Tibial nerve (tissue), 4 donors: ENCODE measurements around the gene MUC13. TPM values are rescaled to one million over a fixed set of nuclear protein-coding genes. Genes with fewer than 3 reads are reported as not detected.

Source experiments
- DNase-seq, 2 donors: peaks; one replicate each; pipeline ENCODE4 v3.0.0-alpha.2; 2019; ENCODE audit warnings: low spot score in 2 of 2
- H3K27ac ChIP-seq, 4 donors: fragments of 200-600 bp; sonication (generic) in 3 of 4; one replicate each; pipeline ENCODE4 v1.5.1; 2017 to 2019; ENCODE audit warnings: mild to moderate bottlenecking in 1 of 4
- H3K27me3 ChIP-seq, 2 donors: fragments of 200-600 bp; sonication (generic) in 1 of 2; one replicate each; pipeline versions ENCODE4 v1.5.1 to v1.6.0; 2017 to 2019
- H3K36me3 ChIP-seq, 3 donors: fragments of 200-600 bp; sonication (generic); one replicate each; pipeline ENCODE4 v1.5.1; 2018 to 2019
- H3K4me1 ChIP-seq, 4 donors: fragments of 200-600 bp; sonication (generic) in 3 of 4; one replicate each; pipeline ENCODE4 v1.5.1; 2017 to 2019
- H3K4me3 ChIP-seq, 4 donors: fragments of 200-600 bp; sonication (generic) in 3 of 4; one replicate each; pipeline ENCODE4 v1.5.1; 2017 to 2019; ENCODE audit warnings: mild to moderate bottlenecking in 1 of 4, moderate library complexity in 1 of 4
- H3K9me3 ChIP-seq, 4 donors: fragments of 200-600 bp; sonication (generic) in 3 of 4; one replicate each; pipeline ENCODE4 v1.5.1; 2017 to 2019
- EP300 ChIP-seq, 2 donors: sonication (generic); formaldehyde crosslinking; IDR thresholded peaks; one replicate each; pipeline ENCODE4 v1.6.1; 2017; ENCODE audit warnings: antibody characterized with exemption in 2 of 2, mild to moderate bottlenecking in 1 of 2
- POLR2A ChIP-seq, 2 donors: fragments of 450-650 bp; IDR thresholded peaks; one replicate each; pipeline ENCODE4 v1.6.1; 2017; ENCODE audit warnings: antibody characterized with exemption in 2 of 2, mild to moderate bottlenecking in 2 of 2, moderate library complexity in 2 of 2
- WGBS, 2 donors: methylation state at CpG; one replicate each; pipeline ENCODE4 v1.1.5; 2018; 5-methylcytosine and 5-hydroxymethylcytosine counted together
- total RNA-seq, 4 donors: library from RNA; depleted of rRNA; stranded (reverse); fragments of >200 nt; gene quantifications; one replicate each; pipeline ENCODE4 v1.1.0, GENCODE V29; 2016
- TF ChIP-seq, protein P1 (sequence below), 5 experiments: fragments of 200-600 bp in 3 of 5; fragments of 450-650 bp in 2 of 5; sonication (generic) in 3 of 5; IDR thresholded peaks; one replicate each; pipeline ENCODE4 v1.5.1; 2016 to 2019; ENCODE audit warnings: antibody characterized with exemption in 5 of 5, mild to moderate bottlenecking in 3 of 5, moderate library complexity in 2 of 5

Gene MUC13
- total RNA-seq, 4 donors from 2014 or later = not detected

DNA sequence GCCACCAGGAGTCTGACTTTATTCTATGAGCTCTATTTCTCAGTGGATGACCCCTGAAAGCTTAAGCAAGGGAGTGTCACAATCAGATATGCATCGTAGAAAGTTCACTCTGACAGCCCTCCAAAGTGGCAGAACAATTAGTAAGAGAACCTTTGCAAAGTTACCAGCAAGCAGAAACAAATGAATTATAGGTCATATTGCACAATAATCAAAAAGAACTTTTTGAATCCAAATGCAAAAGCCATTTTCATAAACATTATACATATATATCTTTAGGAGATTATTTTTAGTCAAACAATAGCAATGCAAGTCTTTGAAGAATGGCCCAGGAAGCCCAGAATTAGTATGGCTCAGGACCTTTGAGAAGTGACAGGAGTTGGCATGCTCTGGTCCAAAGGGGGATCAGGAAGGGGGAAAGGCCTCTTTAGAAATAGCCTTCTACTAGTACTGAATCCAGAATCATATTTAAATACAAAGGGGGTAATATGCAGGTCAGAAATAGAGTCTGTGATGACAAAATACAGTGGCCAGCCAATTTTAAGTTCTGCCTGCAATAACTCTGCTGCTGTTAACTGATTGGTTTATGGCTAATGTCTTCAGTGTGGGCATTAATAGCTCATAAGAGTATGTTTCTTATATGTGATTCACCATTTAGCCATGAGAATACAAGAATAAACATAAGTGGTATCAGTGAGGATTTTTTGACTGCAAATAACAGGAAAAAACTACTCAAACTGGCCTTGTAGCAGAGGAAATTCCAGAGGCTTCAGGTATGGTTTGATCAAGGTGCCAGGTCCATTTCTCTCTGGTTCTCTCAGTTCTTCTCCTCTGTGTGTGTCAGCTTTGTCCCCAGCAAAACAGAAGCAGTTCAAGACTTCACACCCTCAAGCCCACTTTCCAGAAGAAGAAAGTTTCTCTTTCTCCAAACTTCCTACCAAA lies 30.4 kb downstream of the MUC13 start:
- no peak overlapping the region for H3K27ac ChIP-seq
- TF ChIP-seq POLR2A (IDR thresholded peaks at IDR 0.05) (no peak), EP300 (IDR thresholded peaks at IDR 0.05) (no peak)
- TF ChIP-seq, protein P1, sequence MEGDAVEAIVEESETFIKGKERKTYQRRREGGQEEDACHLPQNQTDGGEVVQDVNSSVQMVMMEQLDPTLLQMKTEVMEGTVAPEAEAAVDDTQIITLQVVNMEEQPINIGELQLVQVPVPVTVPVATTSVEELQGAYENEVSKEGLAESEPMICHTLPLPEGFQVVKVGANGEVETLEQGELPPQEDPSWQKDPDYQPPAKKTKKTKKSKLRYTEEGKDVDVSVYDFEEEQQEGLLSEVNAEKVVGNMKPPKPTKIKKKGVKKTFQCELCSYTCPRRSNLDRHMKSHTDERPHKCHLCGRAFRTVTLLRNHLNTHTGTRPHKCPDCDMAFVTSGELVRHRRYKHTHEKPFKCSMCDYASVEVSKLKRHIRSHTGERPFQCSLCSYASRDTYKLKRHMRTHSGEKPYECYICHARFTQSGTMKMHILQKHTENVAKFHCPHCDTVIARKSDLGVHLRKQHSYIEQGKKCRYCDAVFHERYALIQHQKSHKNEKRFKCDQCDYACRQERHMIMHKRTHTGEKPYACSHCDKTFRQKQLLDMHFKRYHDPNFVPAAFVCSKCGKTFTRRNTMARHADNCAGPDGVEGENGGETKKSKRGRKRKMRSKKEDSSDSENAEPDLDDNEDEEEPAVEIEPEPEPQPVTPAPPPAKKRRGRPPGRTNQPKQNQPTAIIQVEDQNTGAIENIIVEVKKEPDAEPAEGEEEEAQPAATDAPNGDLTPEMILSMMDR (IDR thresholded peaks at IDR 0.05) = no peak
- H3K4me1 ChIP-seq = peaks cover 0 to 15% (median 0%) of the 10 kb centered on the region in 4 donors
- no peaks in the 10 kb centered on the region for H3K9me3 ChIP-seq
- H3K4me3 ChIP-seq = no peak overlapping the region
- no peaks in the 10 kb centered on the region for H3K36me3 ChIP-seq
- DNase-seq = no peak
- H3K27me3 ChIP-seq = no peaks in the 10 kb centered on the region
- WGBS, 2 donors = 76 to 78% methylated on average over 1 of the region's 1 CpG

DNA sequence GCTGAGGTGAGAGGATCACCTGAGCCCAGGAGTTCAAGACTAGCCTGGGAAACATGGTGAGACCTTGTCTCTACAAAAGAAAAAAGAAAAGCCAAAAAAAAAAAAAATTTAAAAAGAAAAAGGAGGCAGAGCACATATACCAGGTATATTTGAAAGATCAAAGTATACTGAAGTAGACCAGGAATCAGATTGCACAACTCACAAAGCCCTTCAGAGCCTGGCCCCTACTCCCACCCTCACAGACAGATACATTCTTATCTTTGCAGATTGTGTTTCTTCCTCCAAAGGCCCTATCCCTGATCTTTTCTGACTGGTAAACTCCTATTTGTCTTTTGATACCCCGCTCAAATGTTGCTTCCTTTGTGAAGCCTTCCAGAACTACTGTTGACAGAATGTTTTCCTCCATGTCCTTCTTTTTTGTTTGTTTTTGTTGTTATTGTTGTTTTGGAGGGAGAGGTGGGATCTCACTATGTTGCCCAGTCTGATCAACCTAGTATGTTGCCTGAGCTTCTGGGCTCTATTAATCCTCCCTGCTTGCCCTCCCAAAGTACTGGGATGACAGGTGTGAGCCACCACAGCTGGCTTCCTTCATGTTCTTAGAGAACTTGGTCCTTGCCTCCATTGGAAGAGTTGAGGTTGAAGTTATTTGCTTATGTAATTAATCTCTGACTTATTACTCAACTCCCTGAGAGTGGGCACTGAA lies 37.6 kb downstream of the MUC13 start:
- peaks cover 0 to 15% (median 0%) of the 10 kb centered on the region in 4 donors for H3K4me1 ChIP-seq
- TF ChIP-seq POLR2A (IDR thresholded peaks at IDR 0.05) (no peak), EP300 (IDR thresholded peaks at IDR 0.05) (no peak)
- TF ChIP-seq, protein P1 (IDR thresholded peaks at IDR 0.05) = no peak
- 100% methylated on average over 1 of the region's 1 CpG for WGBS, 2 donors

DNA sequence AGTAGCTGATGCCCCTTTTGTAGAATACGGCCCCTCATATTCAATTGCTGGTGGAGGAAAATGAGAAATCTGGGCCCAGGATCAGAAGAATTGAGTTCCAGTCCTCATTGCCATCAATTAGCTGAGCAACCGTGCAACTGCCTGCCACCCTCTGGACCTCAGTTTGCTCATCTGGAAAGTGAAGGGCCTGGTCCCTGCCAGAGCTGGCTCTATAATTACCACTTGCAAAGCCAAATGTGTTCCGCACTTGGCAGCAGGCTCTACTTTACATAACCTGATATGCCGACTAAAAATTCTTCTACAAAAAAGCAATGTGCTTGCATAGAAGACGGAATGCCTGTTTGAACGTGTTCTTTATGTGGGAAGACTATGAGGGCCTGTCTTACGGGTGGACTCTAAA lies 38.8 kb downstream of the MUC13 start:
- WGBS, 2 donors = 86 to 87% methylated on average over 7 of the region's 7 CpGs
- DNase-seq = no peak
- Histone ChIP-seq H3K4me1 (peaks cover 0 to 7% (median 0%) of the 10 kb centered on the region in 4 donors), H3K36me3 (no peaks in the 10 kb centered on the region), H3K4me3 (no peak overlapping the region), H3K9me3 (no peaks in the 10 kb centered on the region), H3K27me3 (no peaks in the 10 kb centered on the region), H3K27ac (no peak overlapping the region)
- TF ChIP-seq POLR2A (IDR thresholded peaks at IDR 0.05) (no peak), EP300 (IDR thresholded peaks at IDR 0.05) (no peak)

More for the DNA sequence above, 37.6 kb downstream of the MUC13 start:
- Histone ChIP-seq H3K9me3 (no peaks in the 10 kb centered on the region), H3K36me3 (no peaks in the 10 kb centered on the region), H3K4me3 (no peak overlapping the region), H3K27ac (no peak overlapping the region), H3K27me3 (no peaks in the 10 kb centered on the region)
- no peak for DNase-seq

DNA sequence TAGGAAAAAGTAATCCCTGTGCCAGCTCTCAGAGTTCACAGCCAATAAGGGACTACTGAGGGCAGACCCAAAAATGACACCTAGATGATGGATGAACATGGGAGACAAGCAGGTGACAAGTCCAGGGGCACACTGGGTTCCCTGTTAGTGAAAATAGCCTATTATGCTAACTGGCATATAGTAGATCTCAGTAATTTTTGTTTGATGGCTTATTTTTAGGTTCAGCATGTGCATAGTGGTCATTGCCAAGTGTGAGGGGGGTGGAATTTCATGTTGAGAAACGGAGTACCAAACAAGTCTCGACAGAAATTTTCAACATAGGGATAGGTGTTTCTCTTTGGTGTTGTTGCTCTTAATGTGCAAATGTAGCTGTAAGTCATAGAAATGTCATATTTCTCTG lies 41.0 kb downstream of the MUC13 start:
- Histone ChIP-seq H3K27ac (no peak overlapping the region), H3K4me1 (no peaks in the 10 kb centered on the region), H3K9me3 (no peaks in the 10 kb centered on the region), H3K36me3 (no peaks in the 10 kb centered on the region), H3K4me3 (no peak overlapping the region), H3K27me3 (no peaks in the 10 kb centered on the region)
- no peak for DNase-seq
- WGBS, 2 donors = 61 to 81% methylated on average over 2 of the region's 2 CpGs
- TF ChIP-seq, protein P1 (IDR thresholded peaks at IDR 0.05) = no peak
- TF ChIP-seq POLR2A (IDR thresholded peaks at IDR 0.05) (no peak), EP300 (IDR thresholded peaks at IDR 0.05) (no peak)

DNA sequence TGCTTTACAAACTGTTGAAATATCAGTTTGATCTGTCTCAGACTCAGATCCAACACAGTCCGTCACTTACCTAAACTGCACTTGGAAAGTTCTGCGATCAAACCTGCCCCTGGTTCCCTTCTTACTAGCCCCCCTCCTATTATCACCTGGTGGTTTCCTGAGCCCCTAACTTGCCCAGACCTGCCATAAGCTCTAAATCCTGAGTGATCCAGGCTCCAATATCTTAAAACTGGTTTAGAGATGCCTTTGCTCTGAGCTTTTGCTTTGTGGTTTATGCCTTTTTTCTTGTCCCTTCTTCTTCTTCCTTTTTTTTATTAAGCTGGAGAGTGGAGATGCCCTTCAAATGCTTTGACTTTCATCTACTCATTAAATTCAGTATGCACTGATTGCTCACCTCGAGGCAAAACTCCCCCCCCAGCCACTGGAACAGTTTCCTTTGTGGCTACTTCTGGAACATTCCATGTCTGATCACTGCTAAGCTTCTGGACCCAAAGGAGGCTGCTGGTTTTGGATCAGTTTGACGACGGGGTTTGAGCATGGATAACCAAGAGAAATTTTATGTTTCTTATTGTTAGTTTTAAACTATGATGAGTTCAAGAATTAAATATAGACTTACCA lies 43.9 kb downstream of the MUC13 start:
- H3K9me3 ChIP-seq = no peaks in the 10 kb centered on the region
- no peak for DNase-seq
- peaks cover 0 to 11% (median 4%) of the 10 kb centered on the region in 4 donors for H3K4me1 ChIP-seq
- H3K27ac ChIP-seq = no peak overlapping the region
- no peak overlapping the region for H3K4me3 ChIP-seq
- H3K27me3 ChIP-seq = no peaks in the 10 kb centered on the region
- no peaks in the 10 kb centered on the region for H3K36me3 ChIP-seq
- TF ChIP-seq EP300 (IDR thresholded peaks at IDR 0.05) (no peak), POLR2A (IDR thresholded peaks at IDR 0.05) (no peak)
- TF ChIP-seq, protein P1 (IDR thresholded peaks at IDR 0.05) = no peak
- WGBS, 2 donors = 79 to 82% methylated on average over 5 of the region's 5 CpGs
